VCaP (cell line): ENCODE data around the gene NANOS1.

Source experiments
- H3K27ac ChIP-seq: fragments of 450-650 bp; 2 replicates; pipeline ENCODE4 v1.5.1; 2017
- TF ChIP-seq, protein P1 (sequence below): fragments of 450-650 bp; conservative IDR thresholded peaks from 2 replicates; pipeline ENCODE4 v1.5.1; 2017; ENCODE audit warnings: mild to moderate bottlenecking, moderate library complexity

NANOS1 gene

DNA sequence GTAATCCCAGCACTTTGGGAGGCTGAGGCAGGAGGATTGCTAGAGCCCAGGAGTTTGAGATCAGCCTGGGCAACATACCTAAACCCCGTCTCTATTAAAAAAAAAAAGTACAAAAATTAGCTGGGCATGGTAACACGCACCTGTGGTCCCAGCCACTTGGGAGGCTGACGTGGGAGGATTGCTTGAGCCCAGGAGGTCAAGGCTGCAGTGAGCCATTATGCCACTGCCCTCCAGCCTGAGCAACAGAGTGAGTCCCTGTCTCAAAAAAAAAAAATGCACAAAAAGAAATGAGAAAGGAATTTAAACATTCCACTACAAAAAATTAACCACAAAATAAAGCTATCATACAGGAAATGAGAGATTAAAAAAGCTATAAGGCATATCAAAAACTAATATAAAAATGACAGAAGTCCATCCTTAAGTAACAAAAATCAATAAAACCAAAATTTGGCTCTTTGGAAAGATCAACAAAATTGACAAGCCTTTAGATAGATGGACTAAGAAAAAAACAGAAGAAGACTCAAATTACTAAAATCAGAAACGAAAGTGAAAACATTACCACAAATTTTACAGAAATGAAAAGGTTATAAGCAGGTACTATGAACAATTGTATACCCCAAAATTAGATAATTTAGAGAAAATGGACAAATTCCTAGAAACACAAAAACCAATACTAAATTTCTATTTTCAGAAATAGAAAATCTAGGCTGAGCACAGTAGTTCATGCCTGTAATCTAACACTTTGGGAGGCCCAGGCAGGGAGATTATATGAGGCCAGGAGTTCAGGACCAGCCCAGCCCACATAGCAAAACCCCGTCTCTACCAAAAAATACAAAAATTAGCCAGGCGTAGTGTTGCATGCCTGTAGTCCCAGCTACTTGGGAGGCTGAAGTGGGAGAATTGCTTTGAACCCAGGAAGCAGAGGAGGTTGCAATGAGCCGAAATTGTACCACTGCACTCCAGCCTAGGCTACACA is 42.4 kb upstream of the NANOS1 start:
- no peak overlapping the region for H3K27ac ChIP-seq

DNA sequence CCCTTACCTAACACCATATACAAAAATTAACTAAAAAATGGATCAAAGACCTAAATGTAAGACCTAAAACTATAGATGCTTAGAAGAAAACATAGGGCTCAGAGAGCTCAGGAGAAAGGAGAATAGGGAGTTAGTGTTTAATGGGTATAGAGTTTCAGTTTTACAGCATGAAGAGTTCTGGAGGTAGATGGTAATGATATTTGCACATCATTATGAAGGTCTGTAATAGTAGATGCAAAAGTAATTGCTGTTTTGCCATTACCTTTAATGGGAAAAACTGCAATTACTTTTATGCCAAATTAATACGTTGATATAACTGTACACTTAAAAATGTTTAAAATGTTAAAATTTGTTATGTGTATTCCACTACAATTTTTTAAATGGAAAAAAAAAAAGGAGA is 39.2 kb upstream of the NANOS1 start:
- TF ChIP-seq, protein P1, sequence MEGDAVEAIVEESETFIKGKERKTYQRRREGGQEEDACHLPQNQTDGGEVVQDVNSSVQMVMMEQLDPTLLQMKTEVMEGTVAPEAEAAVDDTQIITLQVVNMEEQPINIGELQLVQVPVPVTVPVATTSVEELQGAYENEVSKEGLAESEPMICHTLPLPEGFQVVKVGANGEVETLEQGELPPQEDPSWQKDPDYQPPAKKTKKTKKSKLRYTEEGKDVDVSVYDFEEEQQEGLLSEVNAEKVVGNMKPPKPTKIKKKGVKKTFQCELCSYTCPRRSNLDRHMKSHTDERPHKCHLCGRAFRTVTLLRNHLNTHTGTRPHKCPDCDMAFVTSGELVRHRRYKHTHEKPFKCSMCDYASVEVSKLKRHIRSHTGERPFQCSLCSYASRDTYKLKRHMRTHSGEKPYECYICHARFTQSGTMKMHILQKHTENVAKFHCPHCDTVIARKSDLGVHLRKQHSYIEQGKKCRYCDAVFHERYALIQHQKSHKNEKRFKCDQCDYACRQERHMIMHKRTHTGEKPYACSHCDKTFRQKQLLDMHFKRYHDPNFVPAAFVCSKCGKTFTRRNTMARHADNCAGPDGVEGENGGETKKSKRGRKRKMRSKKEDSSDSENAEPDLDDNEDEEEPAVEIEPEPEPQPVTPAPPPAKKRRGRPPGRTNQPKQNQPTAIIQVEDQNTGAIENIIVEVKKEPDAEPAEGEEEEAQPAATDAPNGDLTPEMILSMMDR, result no peak
- H3K27ac ChIP-seq, result no peak overlapping the region

More for the DNA sequence above, 42.4 kb upstream of the NANOS1 start:
- TF ChIP-seq, protein P1, result no peak

DNA sequence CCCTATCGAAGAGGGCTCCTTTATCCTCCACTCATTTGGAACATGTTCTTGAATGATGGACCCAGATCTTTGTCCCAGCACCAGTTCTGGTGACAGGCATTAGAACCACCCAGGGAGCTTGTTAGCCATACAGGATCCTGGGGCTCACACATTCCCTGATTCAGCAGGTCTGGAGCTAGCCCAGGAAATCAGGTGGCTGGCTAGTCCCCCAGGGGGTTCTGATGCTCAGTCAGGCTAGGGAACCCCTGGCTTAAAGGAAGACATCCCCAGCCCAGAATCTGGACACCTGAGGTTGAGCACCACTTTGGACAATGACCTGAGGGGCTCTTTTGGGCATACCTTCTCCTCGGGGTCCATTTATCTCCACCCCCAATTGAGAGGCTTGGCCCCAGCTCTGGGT is 37.0 kb upstream of the NANOS1 start:
- no peak overlapping the region for H3K27ac ChIP-seq
- TF ChIP-seq, protein P1, result no peak

DNA sequence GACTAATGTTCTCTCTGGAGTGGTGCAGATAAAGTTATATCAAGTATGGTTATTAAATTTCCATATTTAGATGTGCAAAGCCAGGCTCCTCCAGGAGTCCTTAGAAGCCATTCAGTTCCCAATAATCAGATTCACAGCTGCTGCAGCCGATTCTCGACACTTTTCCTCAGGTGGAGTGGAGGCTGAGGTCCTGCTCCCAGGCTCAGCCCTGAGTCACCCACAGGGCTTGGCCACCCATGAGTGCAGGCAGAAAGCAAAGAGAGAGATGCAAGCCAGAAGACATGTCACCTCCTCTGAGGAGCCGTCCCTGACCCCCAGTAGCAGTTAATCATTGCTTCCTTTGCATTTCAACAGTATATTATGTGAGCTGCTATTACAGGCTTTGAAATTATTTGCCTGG is 36.3 kb upstream of the NANOS1 start:
- no peak overlapping the region for H3K27ac ChIP-seq
- TF ChIP-seq, protein P1, result no peak

DNA sequence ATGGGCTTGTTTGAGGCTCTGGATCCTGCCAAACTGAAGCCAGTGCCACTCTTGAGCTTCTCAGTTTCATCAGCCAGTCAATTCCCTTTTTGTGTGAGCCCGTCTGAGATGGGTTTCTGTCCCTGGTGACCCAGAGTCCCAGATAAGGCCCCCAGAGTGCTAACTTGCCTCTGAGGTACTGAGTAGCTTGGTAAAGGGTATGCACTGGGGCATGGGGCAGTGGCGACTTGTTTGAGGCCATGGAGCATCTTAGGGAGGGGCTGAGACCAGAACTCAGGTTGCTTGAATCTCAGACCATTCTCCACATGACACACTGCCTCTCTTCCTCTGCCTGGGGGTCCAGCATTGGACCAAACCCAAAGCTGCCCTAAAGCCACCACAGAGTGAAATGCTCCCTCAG is 35.2 kb upstream of the NANOS1 start:
- TF ChIP-seq, protein P1, result no peak
- H3K27ac ChIP-seq, result no peak overlapping the region

DNA sequence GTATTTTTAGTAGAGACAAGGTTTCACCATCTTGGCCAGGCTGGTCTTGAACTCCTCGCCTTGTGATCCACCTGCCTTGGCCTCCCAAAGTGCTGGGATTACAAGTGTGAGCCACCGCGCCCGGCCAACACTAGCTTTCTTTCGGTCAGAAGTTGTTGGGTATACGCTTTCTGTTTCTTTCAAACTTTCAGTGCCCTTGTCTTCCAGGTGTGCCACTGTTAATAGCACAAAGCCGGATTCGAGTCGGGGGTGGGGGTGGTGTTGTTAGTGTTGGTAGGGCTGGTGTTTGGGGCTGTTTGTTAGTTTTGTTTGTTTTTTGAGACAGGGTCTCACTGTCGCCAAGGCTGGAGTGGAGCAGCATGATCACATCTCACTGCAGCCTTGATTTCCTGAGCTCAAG is 33.8 kb upstream of the NANOS1 start:
- TF ChIP-seq, protein P1, result no peak
- H3K27ac ChIP-seq, result no peak overlapping the region

DNA sequence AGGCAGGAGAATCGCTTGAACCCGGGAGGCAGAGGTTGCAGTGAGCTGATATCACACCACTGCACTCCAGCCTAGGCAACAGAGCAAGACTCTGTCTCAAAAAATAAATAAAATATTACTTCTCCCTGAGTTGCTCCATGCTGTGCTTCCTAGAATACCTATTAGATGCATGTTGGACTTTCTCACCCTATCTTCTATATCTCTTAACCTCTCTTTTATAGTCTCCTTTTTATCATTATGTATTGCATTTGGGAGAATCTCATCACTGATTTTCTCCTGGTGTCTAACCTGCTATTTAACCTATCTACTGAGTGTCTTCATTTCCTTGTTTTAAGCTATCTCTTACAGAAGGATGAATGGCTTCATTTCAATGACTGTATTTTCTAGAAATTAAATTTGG is 32.1 kb upstream of the NANOS1 start:
- TF ChIP-seq, protein P1, result no peak
- no peak overlapping the region for H3K27ac ChIP-seq
